ENCODE data around the gene HAO2.
"Not testable (repeated sequence)": the region's sequence is repeated elsewhere in the genome, so short reads cannot be mapped to it uniquely, and the experiment has no call there.

The HAO2 gene

GRCh38 chr1:119368554-119368953 is at the start of gene HAO2:
Gene HAO2 (plus strand): TSS chr1:119368785. CDS start chr1:119381086, 12,301 bp downstream.
- DNase-seq: no peak

- no peak for DNase-seq
Observed at GRCh38 chr1:119320100-119320499, 48.5 kb upstream of the HAO2 start.

GRCh38 chr1:119321666-119322419 is 46.7 kb upstream of the HAO2 start:
- DNase-seq: no peak

GRCh38 chr1:119323216-119323982 is 45.2 kb upstream of the HAO2 start:
- DNase-seq: no peak

GRCh38 chr1:119324198-119324597 is 44.4 kb upstream of the HAO2 start:
- no peak for DNase-seq

GRCh38 chr1:119326251-119326650 is 42.3 kb upstream of the HAO2 start:
- DNase-seq: no peak

GRCh38 chr1:119327094-119327449 is 41.5 kb upstream of the HAO2 start:
- no peak for DNase-seq

GRCh38 chr1:119327450-119328155 is 41.0 kb upstream of the HAO2 start:
- no peak for DNase-seq

- no peak for DNase-seq
Observed at GRCh38 chr1:119329541-119330461, 38.8 kb upstream of the HAO2 start.

- DNase-seq: no peak
Observed at GRCh38 chr1:119330466-119331189, 38.0 kb upstream of the HAO2 start.

- DNase-seq: no peak
Observed at GRCh38 chr1:119331190-119331515, 37.4 kb upstream of the HAO2 start.

- DNase-seq: no peak
Observed at GRCh38 chr1:119331915-119332314, 36.7 kb upstream of the HAO2 start.

- no peak for DNase-seq
Observed at GRCh38 chr1:119332622-119333021, 36.0 kb upstream of the HAO2 start.

- no peak for DNase-seq
Observed at GRCh38 chr1:119333163-119333896, 35.3 kb upstream of the HAO2 start.

- not testable (repeated sequence) for DNase-seq
Observed at GRCh38 chr1:119333897-119334250, 34.7 kb upstream of the HAO2 start.

GRCh38 chr1:119336848-119337247 is 31.7 kb upstream of the HAO2 start:
- DNase-seq: no peak

GRCh38 chr1:119338004-119338403 is 30.6 kb upstream of the HAO2 start:
- no peak for DNase-seq

GRCh38 chr1:119338757-119339156 is 29.8 kb upstream of the HAO2 start:
- no peak for DNase-seq

- DNase-seq: no peak
Observed at GRCh38 chr1:119340861-119341261, 27.7 kb upstream of the HAO2 start.

- no peak for DNase-seq
Observed at GRCh38 chr1:119341372-119341947, 27.1 kb upstream of the HAO2 start.

GRCh38 chr1:119345398-119345797 is 23.2 kb upstream of the HAO2 start:
- no peak for DNase-seq

Measured in CD4-positive, alpha-beta T cell treated with Interleukin-4 for 4 hours (primary cell).